HCT116 (cell line): ENCODE results near the gene SLC16A1. TPM values are rescaled to one million over a fixed set of nuclear protein-coding genes. Genes with fewer than 3 reads are reported as not detected.

ENCODE experiments used
- ATAC-seq: fragments of 200-7000 bp; cut with Tn5 transposase; 2 replicates; pipeline ENCODE4 v1.9.1; 2020; ENCODE audit warnings: mild to moderate bottlenecking, moderate library complexity
- BruUV-seq: library from RNA; stranded (reverse); fragments of 400-500 nt; replicated peaks from 2 replicates; lab custom pipeline; 2021; lab: Mats Ljungman, UMichigan
- CTCF ChIA-PET: fragments of 300-600 bp; sonication (Branson Sonifier 250); formaldehyde crosslinking; loops from one replicate; lab custom pipeline; 2021; ENCODE audit warnings: antibody characterized with exemption; lab: Charles Lee
- POLR2A ChIA-PET: fragments of 300-600, 350-600 bp; sonication (Branson Sonifier 250); formaldehyde crosslinking; loops from one replicate; lab custom pipeline; 2021; ENCODE audit warnings: antibody characterized with exemption; lab: Charles Lee
- RAD21 ChIA-PET, 2 experiments: fragments of 300-600 bp; sonication (Branson Sonifier 250); formaldehyde crosslinking; loops; one replicate each; lab custom pipeline; 2023; ENCODE audit warnings: low total read pairs in 2 of 2; ENCODE audit not compliant: uncharacterized antibody in 2 of 2, unreplicated experiment in 2 of 2, low non-redundant PET in 1 of 2; lab: Charles Lee
- DNase-seq: peaks from one replicate; pipeline ENCODE4 v3.0.0-alpha.2; 2010; ENCODE audit warnings: low read depth, low spot score
- H2AFZ ChIP-seq: fragments of 200-600 bp; shearing (Covaris generic), sonication (generic); 2 replicates; pipeline ENCODE4 v1.6.1; 2017; ENCODE audit warnings: low read depth, mixed run types, mixed read lengths, antibody characterized with exemption, low read length; ENCODE audit not compliant: poor library complexity, severe bottlenecking
- H3K27ac ChIP-seq: 2 replicates; pipeline ENCODE4 v1.5.1; 2012; ENCODE audit warnings: low read depth, low read length
- H3K27me3 ChIP-seq: fragments of 200-600 bp; sonication (generic); 2 replicates; pipeline ENCODE4 v1.6.1; 2016; ENCODE audit warnings: mixed run types, low read length, mixed read lengths; ENCODE audit not compliant: insufficient read depth
- H3K36me3 ChIP-seq, 2 experiments: fragments of 200-500 bp in 1 of 2; fragments of 200-600 bp in 1 of 2; sonication (Bioruptor generic) in 1 of 2; sonication (generic) in 1 of 2; 2 replicates each; pipeline versions ENCODE4 v1.5.1 to v1.6.1; 2014 to 2016; ENCODE audit warnings: low read length in 2 of 2, inconsistent platforms in 1 of 2, mixed read lengths in 1 of 2, mixed run types in 1 of 2; ENCODE audit not compliant: insufficient read depth in 2 of 2, control insufficient read depth in 1 of 2
- H3K4me1 ChIP-seq, 2 experiments: fragments of 200-600 bp in 1 of 2; sonication (generic) in 1 of 2; 2 replicates each; pipeline versions ENCODE4 v1.5.1 to v1.6.1; 2012 to 2017; ENCODE audit warnings: low read length in 2 of 2, inconsistent platforms in 1 of 2, mild to moderate bottlenecking in 1 of 2, mixed read lengths in 1 of 2, mixed run types in 1 of 2, moderate library complexity in 1 of 2; ENCODE audit not compliant: insufficient read depth in 2 of 2, control insufficient read depth in 1 of 2
- H3K4me2 ChIP-seq: fragments of 200-600 bp; sonication (generic); 2 replicates; pipeline ENCODE4 v1.6.1; 2017; ENCODE audit warnings: mixed run types, low read length, mixed read lengths
- H3K4me3 ChIP-seq, 2 experiments: fragments of 200-600 bp in 1 of 2; sonication (generic) in 1 of 2; replicated peaks in 1 of 2; 2 replicates each; pipeline ENCODE4 v1.5.1; 2011 to 2016; ENCODE audit warnings: low read length in 2 of 2, control low read depth in 1 of 2, low read depth in 1 of 2, mild to moderate bottlenecking in 1 of 2, mixed read lengths in 1 of 2, mixed run types in 1 of 2
- H3K79me2 ChIP-seq: fragments of 200-600 bp; sonication (generic); 2 replicates; pipeline ENCODE4 v1.6.1; 2017; ENCODE audit warnings: mild to moderate bottlenecking, mixed run types, low read length, moderate library complexity, mixed read lengths; ENCODE audit not compliant: insufficient read depth
- H3K9ac ChIP-seq: fragments of 200-600 bp; sonication (generic); 2 replicates; pipeline ENCODE4 v1.6.1; 2016; ENCODE audit warnings: low read length, mixed read lengths
- H3K9me2 ChIP-seq: fragments of 200-600 bp; sonication (generic), shearing (Covaris generic); 2 replicates; pipeline ENCODE4 v1.6.1; 2017; ENCODE audit warnings: mixed run types, mild to moderate bottlenecking, moderate library complexity; ENCODE audit not compliant: insufficient read depth
- H3K9me3 ChIP-seq, 2 experiments: fragments of 200-500 bp in 1 of 2; fragments of 200-600 bp in 1 of 2; sonication (Bioruptor generic) in 1 of 2; sonication (generic) in 1 of 2; 2 replicates each; pipeline ENCODE4 v1.6.1; 2014 to 2017; ENCODE audit warnings: low read length in 2 of 2, mixed read lengths in 2 of 2, inconsistent platforms in 1 of 2, low read depth in 1 of 2, mild to moderate bottlenecking in 1 of 2, mixed run types in 1 of 2, moderate library complexity in 1 of 2; ENCODE audit not compliant: control insufficient read depth in 1 of 2, insufficient read depth in 1 of 2
- H4K20me1 ChIP-seq: fragments of 200-600 bp; sonication (generic), shearing (Covaris generic); 2 replicates; pipeline ENCODE4 v1.6.1; 2017; ENCODE audit warnings: mixed run types, mild to moderate bottlenecking, moderate library complexity; ENCODE audit not compliant: insufficient read depth
- CEBPB ChIP-seq: IDR thresholded peaks from 2 replicates; pipeline ENCODE4 v1.6.1; 2012; ENCODE audit warnings: low read depth
- EGR1 ChIP-seq: IDR thresholded peaks from 2 replicates; pipeline ENCODE4 v1.6.1; 2012; ENCODE audit warnings: low read depth
- ELF1 ChIP-seq: IDR thresholded peaks from 2 replicates; pipeline ENCODE4 v1.6.1; 2012; ENCODE audit warnings: low read depth, borderline replicate concordance
- EZH2 ChIP-seq: fragments of 200-600 bp; sonication (generic); IDR thresholded peaks from 2 replicates; pipeline ENCODE4 v1.6.1; 2017; ENCODE audit warnings: antibody characterized with exemption, mixed run types
- EZH2phosphoT487 ChIP-seq: fragments of 200-600 bp; IDR thresholded peaks from 2 replicates; pipeline ENCODE4 v1.6.1; 2018; ENCODE audit warnings: antibody characterized with exemption, borderline replicate concordance
- JUND ChIP-seq: IDR thresholded peaks from 2 replicates; pipeline ENCODE4 v1.6.1; 2012
- POLR2A ChIP-seq: IDR thresholded peaks from 2 replicates; pipeline ENCODE4 v1.7.0; 2011; ENCODE audit warnings: borderline replicate concordance; ENCODE audit not compliant: insufficient read depth, insufficient read length; ENCODE audit errors: extremely low read depth
- POLR2AphosphoS5 ChIP-seq: IDR thresholded peaks from 2 replicates; pipeline ENCODE4 v1.6.1; 2011; ENCODE audit warnings: mild to moderate bottlenecking, low read depth, low read length, moderate library complexity
- SIN3A ChIP-seq: IDR thresholded peaks from 2 replicates; pipeline ENCODE4 v1.6.1; 2012; ENCODE audit warnings: low read depth
- SP1 ChIP-seq: IDR thresholded peaks from 2 replicates; pipeline ENCODE4 v1.6.1; 2012; ENCODE audit warnings: low read depth
- SRF ChIP-seq: IDR thresholded peaks from 2 replicates; pipeline ENCODE4 v1.6.1; 2012; ENCODE audit warnings: low read depth
- ZNF274 ChIP-seq: fragments of 200-500 bp; sonication (Bioruptor generic); IDR thresholded peaks from 2 replicates; pipeline ENCODE4 v1.6.1; 2014; ENCODE audit warnings: mild to moderate bottlenecking, low read depth, low read length, inconsistent platforms
- intact Hi-C: fragments of 100-400 bp; cut with micrococcal nuclease; formaldehyde crosslinking; loops from 2 replicates; pipeline ENCODE4 v1.10.0; 2022
- total RNA-seq: library from RNA; stranded (reverse); gene quantifications from one replicate; pipeline ENCODE4 v1.2.1, GENCODE V29; 2021; ENCODE audit not compliant: unreplicated experiment
- TF ChIP-seq, protein P1 (sequence below): IDR thresholded peaks from 2 replicates; pipeline ENCODE4 v1.6.1; 2012
- TF ChIP-seq, protein P2 (sequence below): IDR thresholded peaks from 2 replicates; pipeline ENCODE4 v1.6.1; 2012; ENCODE audit warnings: low read depth

SLC16A1 gene
- total RNA-seq, 1 experiment from 2014 or later: 96.7 TPM

DNA sequence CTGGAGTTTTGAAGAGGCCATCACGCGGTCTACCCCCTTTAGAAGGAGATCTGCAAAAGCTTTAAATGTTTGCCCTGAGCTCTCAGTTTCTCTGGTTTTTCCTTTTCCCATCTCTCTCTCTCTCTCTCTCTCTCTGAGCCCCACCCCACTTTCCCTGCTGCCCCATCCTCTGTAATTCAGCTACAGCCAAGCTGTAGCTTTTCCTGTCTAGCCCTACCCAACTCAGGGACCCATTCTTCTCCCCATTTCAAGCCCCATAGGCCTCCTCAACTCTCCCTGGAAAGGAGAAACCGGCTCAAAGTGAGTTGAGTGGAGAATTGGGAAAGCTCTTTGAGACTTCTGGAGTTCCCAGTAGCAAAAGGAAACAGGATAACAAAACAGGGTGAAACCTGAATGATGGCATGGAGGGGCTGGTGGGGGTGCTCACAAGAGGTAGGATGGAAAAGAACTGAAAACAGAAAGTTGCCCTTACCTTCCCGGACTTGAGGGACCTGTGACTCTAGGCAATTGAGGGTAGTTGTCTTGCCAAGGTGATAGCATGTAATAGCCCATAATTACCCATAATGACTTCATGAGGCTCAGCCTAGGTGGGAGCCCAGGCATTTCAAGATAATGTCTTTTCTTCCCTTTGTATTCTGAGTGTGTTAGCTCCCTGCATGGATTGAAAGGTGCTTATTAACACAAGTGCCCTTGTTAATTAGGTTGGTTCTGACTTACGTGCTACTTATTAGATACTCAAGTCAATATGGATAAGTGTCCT lies 84.9 kb downstream of the SLC16A1 start:
- CTCF ChIA-PET: interaction anchor here (1.1 to 1.7 kb wide), 2 partner anchors 9 to 202 kb away, joined by 4 read pairs; partner anchors contain the start of gene LRIG2
- Histone ChIP-seq H3K27me3 (no peaks in the 10 kb centered on the region), H3K9ac (no peak overlapping the region), H3K4me3 (no peak overlapping the region), H3K36me3 (no peaks in the 10 kb centered on the region), H3K27ac (no peak overlapping the region), H3K9me2 (no peaks in the 10 kb centered on the region), H3K79me2 (no peaks in the 10 kb centered on the region), H2AFZ (no peak overlapping the region), H3K4me1 (peaks cover 0 to 11% of the 10 kb centered on the region in 2 experiments; a peak in 2 of 4 replicates), H4K20me1 (no peaks in the 10 kb centered on the region), H3K4me2 (no peak overlapping the region), H3K9me3 (no peaks in the 10 kb centered on the region)
- RAD21 ChIA-PET: no interaction called here
- TF ChIP-seq JUND: no peak
- no peak for TF ChIP-seq ZNF274
- no peak for TF ChIP-seq ELF1
- TF ChIP-seq POLR2AphosphoS5: no peak
- TF ChIP-seq SP1: no peak
- no peak for TF ChIP-seq EZH2
- no peak for TF ChIP-seq EZH2phosphoT487
- no peak for TF ChIP-seq SIN3A
- no peak for TF ChIP-seq SRF
- TF ChIP-seq, protein P1, sequence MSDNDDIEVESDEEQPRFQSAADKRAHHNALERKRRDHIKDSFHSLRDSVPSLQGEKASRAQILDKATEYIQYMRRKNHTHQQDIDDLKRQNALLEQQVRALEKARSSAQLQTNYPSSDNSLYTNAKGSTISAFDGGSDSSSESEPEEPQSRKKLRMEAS: no peak
- no peak for TF ChIP-seq EGR1
- TF ChIP-seq, protein P2, sequence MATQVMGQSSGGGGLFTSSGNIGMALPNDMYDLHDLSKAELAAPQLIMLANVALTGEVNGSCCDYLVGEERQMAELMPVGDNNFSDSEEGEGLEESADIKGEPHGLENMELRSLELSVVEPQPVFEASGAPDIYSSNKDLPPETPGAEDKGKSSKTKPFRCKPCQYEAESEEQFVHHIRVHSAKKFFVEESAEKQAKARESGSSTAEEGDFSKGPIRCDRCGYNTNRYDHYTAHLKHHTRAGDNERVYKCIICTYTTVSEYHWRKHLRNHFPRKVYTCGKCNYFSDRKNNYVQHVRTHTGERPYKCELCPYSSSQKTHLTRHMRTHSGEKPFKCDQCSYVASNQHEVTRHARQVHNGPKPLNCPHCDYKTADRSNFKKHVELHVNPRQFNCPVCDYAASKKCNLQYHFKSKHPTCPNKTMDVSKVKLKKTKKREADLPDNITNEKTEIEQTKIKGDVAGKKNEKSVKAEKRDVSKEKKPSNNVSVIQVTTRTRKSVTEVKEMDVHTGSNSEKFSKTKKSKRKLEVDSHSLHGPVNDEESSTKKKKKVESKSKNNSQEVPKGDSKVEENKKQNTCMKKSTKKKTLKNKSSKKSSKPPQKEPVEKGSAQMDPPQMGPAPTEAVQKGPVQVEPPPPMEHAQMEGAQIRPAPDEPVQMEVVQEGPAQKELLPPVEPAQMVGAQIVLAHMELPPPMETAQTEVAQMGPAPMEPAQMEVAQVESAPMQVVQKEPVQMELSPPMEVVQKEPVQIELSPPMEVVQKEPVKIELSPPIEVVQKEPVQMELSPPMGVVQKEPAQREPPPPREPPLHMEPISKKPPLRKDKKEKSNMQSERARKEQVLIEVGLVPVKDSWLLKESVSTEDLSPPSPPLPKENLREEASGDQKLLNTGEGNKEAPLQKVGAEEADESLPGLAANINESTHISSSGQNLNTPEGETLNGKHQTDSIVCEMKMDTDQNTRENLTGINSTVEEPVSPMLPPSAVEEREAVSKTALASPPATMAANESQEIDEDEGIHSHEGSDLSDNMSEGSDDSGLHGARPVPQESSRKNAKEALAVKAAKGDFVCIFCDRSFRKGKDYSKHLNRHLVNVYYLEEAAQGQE: no peak
- no peak for TF ChIP-seq CEBPB
- TF ChIP-seq POLR2A: no peak
- DNase-seq: no peak
- POLR2A ChIA-PET: no interaction called here
- BruUV-seq: no TSS peak
- ATAC-seq: no peak
- intact Hi-C loops: no loop called here
